Measurements from ENCODE around the gene ALG14.
"Not testable (repeated sequence)": the region's sequence is repeated elsewhere in the genome, so short reads cannot be mapped to it uniquely, and the experiment has no call there.

Gene ALG14, protein sequence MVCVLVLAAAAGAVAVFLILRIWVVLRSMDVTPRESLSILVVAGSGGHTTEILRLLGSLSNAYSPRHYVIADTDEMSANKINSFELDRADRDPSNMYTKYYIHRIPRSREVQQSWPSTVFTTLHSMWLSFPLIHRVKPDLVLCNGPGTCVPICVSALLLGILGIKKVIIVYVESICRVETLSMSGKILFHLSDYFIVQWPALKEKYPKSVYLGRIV

DNA sequence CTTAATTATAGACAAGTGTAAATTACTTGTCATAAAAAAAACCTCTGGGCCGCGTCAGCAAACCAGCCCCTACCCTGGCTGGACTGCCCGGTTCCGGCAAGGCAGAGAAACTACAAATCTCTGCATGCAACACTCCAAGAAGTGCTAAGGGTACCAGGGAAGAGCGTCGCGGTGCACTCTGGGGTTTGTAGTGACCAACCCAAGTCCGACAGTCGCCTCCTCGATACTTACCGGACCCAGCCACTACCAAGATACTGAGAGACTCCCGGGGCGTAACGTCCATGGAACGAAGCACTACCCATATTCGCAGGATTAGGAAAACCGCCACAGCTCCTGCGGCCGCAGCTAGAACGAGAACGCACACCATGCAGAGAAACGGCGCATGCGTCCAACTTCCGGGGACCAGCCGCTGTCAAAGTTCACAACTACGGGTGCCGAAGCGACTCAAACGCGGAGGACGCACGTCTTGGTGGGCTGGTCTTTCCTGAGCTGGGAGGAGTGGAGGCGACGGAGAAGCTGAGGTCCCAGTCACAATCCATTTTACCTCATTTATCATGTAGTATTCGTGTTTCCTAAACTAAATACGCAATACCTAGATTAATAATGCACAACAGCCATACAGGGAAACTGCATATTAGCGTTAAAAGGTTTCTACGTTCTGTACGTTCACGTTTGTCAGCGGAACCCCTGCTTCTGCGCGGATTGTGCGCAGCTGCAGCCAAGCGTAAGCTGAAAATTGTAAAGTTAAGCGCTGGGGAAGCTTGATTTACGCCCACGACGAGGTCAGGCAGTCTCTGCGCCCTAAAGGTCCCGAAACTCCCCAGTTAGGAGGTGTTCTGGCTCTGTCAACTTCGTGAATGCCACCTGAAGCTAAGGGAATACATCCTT lies at the start of gene ALG14:
TSS of gene ALG14 (minus strand) at position 420 of the 888 bp plus-strand sequence. CDS start at position 367, 53 bp downstream.
- peak; percentile 97 for DNase-seq

DNA sequence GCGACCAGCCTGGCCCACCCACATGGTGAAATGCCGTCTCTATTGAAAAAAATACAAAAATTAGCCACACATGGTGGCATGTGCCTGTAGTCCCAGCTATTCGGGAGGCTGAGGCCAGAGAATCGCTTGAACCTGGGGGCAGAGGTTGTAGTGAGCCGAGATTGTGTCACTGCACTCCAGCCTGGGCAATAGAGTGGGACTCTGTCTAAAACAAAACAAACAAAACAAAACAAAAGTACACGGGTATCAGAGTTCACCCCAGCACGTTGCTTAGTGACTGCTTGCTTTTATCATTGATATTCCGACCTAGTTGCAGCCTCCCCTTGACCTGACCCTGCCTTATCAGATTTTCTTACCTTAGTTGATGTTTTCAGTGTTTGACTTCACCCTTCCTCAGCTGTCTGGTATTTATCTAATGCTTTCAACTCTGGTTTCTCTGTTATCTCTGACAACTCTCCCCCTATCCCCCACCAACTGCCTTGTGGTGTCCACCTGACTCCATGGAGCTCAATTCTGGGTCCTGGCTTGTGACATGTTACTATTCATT lies 49.5 kb upstream of the ALG14 start:
- no peak for DNase-seq

DNA sequence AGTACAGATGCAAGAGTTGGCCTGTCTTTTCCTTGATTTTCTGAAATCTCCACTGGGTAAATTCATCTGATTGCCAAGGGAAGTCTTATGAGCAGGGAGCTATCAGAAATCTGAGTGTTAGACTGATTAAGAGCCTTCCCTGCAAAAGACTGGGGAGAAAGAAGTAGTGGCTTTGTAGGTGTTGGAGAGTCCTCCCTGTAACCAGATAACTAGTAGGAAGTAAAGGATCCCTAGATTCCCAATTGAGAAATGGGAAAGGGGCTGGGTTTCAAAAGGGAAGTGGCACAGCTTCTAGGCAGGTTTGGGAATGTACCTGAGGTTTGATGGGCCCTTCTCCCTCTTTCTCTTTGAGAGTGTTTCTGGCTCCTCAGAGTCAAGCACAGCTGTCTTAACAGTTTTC lies 46.5 kb upstream of the ALG14 start:
- no peak for DNase-seq

DNA sequence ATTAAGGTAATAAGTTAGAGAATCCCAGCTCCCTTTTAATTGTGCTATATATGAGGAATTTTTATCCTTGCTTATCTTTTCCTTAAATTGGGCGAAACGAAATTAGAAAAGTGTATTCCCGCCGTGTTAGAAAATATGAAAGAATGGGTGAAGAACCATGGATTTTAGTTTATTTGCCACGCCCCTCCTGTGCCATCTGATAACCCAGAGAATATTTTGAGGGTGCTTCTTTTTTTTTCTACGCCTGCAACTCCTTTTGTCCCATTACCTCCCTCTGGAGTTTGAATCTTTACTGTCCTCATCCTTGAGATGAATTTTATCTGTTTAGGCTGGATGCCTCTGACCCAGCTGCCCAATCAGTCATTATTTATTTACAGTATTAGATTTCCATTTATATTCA lies 46.0 kb upstream of the ALG14 start:
- DNase-seq, result no peak

DNA sequence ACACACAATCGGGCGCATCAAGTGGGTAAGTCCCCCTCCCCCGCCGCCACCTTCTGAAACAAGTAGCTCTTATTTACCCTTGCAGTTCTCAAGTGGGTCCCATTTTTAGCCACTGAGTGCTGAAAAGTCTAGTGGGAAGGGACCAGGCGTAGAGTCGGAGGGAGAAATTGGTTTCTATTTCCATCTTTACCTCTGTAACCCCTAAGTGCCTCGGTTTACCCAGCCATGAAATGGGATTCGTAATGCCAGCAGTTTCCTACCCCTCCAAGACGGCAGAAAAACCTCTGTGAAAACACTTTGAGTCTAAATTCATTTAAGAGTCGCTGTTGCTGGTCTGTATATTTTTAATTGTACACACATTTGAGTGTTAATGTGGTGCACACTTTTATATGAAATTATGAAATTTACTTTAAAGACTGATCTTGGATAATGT lies 45.3 kb upstream of the ALG14 start:
- DNase-seq, result no peak

DNA sequence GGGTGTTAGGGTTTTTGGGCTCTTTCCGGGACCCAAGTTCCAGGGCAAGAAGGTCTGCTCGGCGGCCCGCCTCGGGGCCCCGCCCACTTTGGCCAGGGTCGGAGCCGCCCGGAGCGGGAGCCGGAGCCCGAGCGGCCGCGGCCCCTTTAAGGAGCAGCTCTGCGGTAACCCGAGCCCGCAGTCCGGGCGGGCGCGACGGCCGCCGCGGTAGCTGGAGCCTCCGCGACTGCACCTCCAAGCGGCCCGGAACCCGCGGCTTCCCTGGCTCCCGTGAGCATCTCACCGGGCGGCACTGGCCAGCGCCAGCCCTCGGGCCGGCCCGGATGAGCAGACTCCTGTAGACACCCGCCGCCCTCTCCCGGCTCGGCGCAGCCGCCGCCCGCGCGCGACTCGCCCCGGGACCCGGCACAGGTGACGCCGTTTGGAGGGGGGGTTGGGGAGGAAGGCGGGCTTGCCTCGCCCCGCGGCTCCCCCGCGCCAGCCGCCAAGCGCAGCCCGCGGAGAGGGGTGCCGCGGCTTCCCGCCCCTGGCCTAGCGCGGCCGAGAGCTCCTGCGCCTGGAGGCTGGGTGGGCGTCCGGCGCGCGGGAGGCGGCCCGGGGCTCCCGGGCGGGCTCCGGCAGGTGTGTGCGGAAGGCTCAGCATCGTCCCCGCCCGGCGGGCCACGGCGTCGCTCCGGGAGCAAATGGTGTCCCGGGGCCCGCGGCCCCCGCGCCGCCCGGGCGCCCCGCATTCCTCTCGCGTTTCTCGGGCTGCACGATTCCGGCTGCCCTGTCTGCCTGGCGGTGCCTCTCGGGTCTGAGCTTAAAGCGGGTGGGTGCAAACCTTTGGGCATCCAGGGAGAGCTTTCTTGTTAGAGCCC lies 44.7 kb upstream of the ALG14 start, which contains the start of gene TLCD4:
TSS of gene TLCD4 (plus strand) at position 149 of the 860 bp plus-strand sequence. CDS start 26,547 bp downstream, outside the sequence.
- DNase-seq, result no peak

DNA sequence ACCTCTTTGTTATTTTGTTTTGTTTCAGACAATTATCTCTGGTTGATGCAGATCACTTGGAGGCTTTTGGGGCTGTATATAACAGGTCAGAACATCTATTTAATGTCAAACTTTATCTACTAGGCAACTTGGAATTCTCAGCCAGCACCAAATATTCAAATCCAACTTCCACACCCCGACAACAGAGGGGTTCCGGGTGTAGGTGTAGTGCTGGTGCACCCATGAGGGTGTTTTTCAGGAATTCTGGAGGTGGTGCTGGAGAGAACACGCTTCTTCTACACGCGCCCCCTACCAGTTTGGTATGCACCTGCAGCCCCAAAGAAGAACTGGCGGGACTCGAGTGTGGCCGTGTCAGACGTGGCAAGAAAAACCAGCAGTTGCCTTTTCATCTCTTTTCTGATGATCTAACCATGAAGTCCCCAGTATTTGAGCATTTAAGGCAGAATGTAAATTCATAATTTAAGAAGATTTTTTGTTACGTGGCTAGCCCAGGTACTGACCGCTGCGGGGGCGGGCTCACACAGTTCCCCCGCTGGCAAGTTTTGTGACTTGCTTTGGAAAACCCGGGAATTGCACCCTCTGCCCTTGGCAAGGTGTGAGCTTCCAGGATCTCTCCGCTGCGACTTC lies 43.9 kb upstream of the ALG14 start:
- peak; percentile 85 for DNase-seq

DNA sequence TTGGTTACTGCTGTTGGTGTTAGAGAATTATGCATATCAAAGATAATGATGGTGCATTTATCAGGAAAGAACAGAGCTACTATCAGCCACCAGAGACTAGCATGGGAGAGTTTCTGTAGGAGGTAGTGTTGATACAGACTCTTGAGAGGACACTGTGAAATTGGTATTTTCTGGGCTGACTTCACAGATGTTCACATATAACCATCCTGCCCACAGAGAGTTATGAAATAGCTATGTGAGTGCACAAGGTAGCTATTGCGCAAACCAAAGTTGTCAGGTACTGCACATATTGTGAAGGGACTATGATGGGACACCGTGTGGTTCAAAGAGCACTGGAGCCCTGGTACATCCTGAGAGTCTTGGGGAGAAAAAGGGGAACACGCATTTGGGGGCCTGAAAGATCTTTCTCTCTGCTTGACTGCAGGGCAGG lies 43.0 kb upstream of the ALG14 start:
- DNase-seq, result no peak

DNA sequence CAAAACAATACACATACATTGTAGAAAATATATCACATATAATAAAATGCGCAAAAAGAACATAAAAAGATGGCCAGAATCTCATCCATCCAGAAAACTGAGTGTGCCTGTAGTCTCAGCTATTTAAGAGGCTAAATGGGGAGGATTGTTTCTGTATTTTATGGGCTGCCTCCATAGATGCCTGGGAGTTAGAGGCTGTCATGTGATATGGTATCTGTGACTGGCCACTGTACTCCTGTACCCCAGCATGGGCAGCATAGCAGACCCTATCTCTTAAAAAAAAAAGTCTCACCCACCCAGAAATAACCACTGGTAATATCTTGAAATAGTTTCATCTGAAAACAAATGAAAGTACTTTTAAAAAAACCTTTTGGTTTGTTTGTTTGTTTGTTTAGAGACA lies 40.9 kb upstream of the ALG14 start:
- no peak for DNase-seq

DNA sequence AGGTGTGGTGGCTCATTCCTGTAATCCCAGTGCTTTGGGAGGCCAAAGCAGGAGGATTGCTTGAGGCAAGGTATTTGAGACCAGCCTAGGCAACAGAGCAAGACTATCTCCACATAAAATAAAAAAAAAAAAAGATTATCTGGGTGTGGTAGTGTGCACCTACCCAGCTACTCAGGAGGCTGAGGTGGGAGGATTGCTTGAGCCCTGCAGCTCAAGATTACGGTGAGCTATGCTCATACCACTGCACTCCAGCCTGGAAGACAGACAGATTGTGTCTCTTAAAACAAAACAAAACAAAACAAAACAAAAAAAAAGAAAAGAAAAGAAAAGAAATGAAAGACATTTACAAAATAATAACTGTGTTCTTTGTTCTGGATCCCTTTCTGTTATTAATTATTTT lies 38.3 kb upstream of the ALG14 start:
- no peak for DNase-seq

DNA sequence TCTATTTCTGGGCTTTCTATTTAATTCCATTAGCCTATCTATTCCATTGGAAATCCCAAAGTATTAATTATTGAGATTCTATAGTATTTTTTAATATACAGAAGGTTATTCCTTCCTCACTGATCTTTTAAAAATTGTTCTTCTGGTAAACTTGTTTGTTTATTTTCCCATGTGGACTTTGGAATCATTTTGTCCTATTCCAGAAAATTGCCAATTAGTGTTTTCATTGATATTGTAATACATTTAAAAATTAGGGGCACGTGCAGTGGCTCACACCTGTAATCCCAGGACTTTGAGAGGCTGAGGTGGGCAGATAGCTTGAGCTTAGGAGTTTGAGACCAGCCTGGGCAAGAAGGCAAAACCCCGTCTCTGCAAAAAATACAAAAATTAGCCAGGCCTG lies 36.0 kb upstream of the ALG14 start:
- DNase-seq, result no peak

DNA sequence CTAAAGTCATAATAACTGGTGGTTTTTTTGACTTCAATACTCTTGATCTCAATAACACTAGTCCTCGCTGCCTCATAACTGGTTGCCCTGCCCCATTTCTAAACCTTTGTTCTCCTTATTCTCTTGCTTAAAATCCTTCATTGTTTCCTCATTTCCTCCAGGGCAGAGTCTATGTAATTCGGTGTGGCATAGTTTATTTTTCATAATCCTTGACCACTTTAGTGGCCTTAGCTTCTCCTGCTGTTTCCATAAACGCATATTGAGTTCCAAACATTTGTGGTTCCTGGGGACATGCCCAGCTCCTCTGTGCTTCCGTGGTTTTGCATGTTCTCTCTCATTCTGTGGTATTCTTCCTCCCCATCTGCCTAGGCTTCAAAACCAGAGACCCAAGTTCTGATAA lies 25.4 kb upstream of the ALG14 start:
- DNase-seq, result no peak

DNA sequence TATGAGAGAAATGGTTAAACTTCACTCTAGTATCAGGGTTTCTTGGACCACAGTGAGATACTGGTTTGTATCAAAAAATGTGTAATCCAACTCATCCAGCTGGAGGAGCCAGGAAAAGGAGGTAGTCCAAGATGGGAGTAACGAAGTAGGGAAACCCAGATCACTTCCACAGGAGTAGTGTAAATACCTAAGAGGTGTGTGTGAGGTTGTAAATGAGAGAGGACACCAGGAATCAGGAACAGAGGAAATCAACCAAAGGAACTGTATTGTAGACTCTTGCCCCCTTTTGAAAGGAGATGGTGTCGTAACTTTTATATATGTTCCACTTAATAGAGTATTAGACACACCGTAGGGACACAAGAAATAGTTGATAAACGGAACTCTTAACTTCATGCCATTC lies 24.7 kb upstream of the ALG14 start:
- DNase-seq, result no peak

DNA sequence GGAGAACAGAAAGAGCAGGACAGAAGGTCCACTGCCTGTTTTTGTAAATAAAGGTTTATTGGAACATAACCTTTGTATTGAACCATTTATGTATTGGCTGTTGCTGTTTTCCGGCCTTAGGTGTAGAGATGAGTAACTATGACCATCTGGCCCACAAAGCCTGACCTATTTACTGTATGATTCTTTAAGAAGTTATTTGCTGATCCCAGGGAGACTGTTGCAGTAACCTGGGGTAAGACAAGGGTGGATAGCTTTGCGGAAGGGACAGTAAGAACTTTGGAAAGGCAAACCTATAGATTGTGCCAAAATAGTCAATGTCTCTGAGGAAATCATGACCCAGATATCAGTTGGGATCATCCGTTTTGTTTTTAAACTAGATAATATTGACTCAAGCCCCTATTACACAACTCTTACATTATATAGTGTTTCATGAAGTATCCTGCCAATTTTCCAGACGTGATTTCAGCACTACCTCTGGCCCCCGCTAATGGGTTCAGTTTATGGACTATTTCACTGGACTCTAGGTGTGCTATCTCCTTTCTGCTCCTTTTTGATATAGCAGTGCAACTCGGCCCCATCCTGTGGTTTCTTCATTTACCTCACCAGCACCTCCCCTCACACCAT lies 23.6 kb upstream of the ALG14 start:
- DNase-seq, result no peak

DNA sequence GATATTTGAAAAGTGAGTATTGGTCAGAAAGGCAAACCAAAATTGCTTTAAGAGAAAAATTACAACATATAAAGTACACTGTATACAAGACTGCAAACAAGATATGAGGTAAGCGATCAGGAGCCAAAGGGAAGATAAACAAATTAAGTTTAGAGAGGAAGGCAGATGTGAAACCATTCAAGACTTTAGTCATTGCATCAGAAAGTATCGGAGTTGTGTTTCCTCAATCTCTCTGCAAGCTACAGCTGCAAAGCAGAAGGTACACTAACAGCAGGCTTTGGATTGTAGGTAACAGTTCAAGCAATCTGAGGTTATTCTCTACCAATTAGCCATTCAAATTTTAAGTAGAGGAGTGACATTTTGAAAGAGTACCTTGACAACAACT lies 23.1 kb upstream of the ALG14 start:
- no peak for DNase-seq

DNA sequence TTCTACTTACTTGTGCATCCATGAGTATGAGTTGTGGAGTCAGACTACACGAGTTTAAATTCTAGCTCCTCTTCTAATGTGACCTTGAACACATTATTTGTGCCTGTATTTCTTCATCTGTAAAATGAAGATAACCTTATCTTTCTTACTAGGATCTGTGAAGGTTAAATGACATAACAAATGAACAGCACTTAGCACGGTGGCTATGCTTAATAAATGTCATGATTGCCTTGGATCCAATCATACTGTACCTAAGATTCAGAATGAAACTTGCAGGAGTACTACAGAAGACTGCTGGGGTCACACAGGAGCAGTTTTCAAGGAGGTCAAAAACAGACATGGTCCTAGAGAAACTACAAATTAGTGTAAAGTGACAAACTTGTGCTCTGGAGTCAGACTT lies 22.2 kb upstream of the ALG14 start:
- DNase-seq, result no peak

DNA sequence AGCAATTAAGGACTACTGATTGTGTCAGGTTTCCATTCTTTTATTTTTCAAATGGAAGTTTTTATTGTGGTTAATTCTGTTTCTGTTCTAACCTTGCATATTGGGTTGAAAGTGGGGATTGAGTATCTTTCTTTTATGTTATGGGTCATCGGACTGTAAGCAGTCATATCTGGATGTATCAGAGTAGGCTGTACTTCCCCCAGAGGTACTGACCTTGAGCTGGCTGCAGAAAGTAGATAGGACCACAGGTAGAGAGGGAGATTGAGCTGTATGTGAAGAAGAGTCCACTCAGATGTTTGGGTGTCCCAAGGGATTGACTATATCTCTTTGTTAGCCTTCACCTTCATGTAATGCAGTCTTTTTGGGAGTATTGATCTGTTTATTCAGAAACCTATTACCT lies 20.5 kb upstream of the ALG14 start:
- no peak for DNase-seq

DNA sequence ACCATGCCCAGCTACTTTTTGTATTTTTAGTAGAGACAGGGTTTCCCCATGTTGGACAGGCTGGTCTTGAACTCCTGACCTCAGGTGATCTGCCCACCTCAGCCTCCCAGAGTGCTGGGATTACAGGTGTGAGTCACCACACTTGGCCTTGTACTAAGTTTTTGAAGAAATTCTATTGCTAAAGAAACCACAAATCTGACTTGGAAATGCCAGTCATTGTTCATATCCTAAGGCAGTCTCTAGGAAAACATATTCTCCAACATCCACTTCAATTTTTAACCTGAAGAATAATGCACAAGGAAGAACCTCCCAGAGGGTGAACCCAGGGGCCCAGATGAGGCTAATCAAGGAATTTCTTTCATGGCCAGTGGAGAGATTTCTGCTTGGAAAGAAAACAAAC lies 20.1 kb upstream of the ALG14 start:
- not testable (repeated sequence) for DNase-seq

DNA sequence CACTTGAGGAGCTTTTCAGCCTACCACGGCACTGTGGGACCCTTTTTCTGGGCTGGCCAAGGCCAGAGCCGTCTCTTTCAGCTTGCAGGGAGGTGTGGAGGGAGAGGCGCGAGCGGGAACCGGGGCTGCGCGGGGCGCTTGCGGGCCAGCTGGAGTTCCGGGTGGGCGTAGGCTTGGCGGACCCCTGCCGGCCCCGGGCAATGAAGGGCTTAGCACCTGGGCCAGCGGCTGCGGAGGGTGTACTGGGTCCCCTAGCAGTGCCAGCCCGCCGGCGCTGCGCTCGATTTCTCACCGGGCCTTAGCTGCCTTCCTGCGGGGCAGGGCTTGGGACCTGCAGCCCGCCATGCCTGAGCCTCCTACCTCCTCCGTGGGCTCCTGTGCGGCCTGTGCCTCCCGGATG lies 18.5 kb upstream of the ALG14 start:
- not testable (repeated sequence) for DNase-seq

DNA sequence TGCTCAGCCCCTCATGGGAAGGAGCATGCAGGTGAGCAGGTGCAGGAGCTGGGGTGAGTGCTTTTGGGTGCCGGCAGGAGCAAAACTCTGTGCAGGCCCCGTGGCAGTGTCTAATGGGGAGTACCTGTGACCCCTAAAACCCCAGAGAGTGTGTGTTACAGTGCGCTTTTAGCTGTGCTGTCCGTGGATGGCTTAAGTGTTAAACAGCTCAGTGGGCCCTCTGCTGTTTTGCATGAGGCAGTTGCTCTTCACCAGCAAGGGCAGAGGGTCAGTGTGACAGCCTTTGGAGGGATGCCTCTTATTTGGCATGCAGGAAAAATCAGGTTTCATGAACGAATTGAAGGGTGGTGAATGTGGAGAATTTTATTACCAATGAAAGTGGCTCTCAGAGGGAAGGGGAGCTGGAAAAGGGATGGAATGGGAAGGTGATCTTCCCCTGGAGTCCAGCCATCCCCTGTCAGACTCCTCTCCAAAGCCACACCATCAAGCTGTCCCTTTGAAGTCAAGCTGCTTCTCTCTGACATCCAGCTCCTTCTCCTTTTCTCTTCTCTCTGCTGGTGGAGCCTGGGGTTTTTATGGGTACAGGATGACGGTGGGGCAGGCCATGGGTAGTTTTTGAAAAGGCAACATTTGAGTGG lies 17.0 kb upstream of the ALG14 start:
- DNase-seq, result no peak

DNA sequence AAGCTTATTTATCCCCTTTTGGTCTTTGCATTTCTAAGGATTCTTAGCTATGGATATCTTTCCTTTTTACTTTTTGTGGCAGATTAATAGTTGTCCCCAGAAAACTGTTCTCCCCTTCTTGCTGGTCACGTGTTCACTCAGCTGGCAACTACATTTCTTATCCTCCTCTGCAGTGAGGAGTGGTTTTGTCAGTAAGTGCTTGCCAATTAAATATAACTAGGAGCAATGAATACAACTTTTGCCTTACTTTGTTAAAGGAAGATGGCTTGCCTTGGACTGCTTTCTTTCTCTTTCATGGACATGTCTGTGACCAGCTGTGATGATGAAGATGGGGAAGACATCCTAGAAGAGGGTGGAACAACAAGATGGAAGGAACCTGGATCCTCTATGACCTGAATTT lies 15.6 kb upstream of the ALG14 start:
- DNase-seq, result no peak

Data from NCI-H1694 treated with DMSO at 0.1 percent for 48 hours (cell line).